ENCODE results near the gene PRRC2C.
"Not testable (repeated sequence)": the region's sequence is repeated elsewhere in the genome, so short reads cannot be mapped to it uniquely, and the experiment has no call there.

The PRRC2C gene

DNA sequence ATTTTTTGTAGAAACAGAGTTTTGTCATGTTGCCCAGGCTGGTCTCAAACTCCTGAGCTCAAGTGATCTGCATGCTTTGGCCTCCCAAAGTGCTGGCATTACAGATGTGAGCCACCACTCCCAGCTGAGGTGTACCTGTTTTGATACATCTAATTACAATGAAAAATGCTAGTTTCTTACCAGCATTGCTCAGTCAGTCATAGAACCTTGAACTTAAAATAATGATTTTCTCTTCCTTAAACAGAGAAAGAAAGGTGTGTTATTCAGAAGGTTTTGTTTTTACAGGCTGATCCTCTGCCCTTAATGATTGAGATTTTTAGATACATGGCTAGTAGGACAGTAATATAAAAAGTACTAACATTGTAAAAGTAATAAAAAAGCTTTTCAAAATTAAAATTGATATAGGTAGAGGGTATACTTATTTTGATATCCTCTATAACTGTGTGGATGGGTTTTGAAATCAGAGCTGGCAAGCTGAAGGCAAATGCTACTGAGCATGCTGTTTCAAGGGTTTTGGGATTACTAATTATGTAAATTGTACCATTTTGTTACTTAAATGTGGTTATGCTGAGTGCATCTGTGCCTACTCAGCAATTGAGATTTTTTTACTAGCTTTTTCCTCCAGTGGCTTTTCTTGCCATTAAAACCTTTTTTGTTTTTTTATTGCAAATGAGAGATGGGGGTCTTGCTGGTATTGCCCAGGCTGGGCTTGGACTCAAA lies 16.1 kb downstream of the PRRC2C start:
- no peak for DNase-seq

GRCh38 chr1:171506525-171507304 lies 21.4 kb downstream of the PRRC2C start:
- DNase-seq = no peak

DNA sequence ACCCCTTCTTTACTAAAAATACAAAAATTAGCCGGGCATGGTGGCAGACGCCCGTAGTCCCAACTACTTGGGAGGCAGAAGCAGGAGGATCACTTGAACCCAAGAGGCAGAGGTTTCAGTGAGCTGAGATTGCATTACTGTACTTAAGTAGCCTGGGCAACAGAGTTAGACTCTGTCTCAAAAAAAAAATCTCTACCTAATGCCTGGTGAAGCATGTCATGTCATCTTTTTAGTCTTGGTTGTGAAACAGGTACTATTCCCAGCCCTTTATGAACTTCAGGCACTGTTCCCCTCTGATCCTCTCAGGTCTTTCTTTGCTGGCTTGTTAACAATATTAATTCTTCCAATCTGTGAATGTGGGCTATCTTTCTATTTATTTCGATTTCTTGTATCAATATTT lies 22.1 kb downstream of the PRRC2C start:
- no peak for DNase-seq

- no peak for DNase-seq
These were observed 23.9 kb downstream of the PRRC2C start for GRCh38 chr1:171509191-171509590.

GRCh38 chr1:171513743-171514142 lies 28.4 kb downstream of the PRRC2C start:
- no peak for DNase-seq

GRCh38 chr1:171515299-171515698 lies 30.0 kb downstream of the PRRC2C start:
- DNase-seq = no peak

DNA sequence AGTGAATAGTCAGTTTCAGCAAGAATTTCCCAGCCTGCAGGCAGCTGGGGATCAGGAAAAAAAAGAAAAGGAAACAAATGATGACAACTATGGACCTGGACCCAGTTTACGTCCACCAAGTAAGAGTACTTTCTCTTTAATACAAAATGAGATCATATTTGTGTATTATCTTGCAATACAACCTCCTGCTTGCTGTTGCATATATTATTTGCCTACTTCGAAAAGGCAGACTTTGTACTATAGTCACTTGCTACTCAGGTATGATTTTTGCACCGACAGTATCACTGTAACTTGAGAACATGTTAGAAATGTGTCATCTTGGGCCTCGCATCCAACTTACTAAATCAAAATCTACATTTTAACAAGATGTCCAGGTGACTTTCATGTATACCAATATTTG lies 30.4 kb downstream of the PRRC2C start:
- DNase-seq = no peak

GRCh38 chr1:171521567-171521966 lies 36.2 kb downstream of the PRRC2C start:
- no peak for DNase-seq

DNA sequence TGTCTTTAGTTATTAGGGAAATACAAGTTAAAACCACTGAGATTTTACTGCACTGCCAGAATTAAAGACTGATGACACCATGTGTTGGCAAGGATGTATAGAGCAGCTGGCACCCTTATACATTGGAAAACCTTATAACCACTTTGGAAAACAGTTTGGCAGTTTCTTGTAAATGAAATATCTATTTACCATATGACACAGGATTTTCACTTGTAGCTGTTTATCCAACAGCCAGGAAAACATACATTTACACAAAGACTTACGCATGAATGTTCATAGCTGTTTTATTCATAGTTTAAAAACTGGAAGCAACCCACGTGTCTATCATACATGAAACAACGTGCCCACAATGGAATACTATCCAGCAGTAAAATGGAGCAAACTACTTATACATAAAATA lies 45.3 kb downstream of the PRRC2C start:
- DNase-seq = no peak

GRCh38 chr1:171532520-171532919 lies 47.2 kb downstream of the PRRC2C start:
- DNase-seq = no peak

- no peak for DNase-seq
These were observed 60.2 kb downstream of the PRRC2C start for GRCh38 chr1:171545523-171545922.

DNA sequence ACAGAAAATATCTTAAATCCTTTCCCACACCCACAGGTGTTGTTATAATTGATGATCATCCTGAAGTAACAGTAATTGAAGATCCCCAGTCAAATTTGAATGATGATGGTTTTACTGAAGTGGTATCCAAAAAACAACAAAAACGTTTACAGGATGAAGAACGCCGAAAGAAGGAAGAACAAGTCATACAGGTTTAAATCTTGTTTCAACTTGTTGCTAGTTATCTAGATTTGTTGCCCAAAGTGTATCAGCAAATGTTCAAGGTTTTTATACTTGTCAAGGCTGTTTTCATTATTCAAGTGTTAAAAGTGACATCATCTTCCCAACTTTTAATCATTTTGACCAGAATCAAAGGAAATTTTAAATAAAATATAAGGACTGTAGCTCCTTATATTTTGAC lies 64.7 kb downstream of the PRRC2C start:
- no peak for DNase-seq

DNA sequence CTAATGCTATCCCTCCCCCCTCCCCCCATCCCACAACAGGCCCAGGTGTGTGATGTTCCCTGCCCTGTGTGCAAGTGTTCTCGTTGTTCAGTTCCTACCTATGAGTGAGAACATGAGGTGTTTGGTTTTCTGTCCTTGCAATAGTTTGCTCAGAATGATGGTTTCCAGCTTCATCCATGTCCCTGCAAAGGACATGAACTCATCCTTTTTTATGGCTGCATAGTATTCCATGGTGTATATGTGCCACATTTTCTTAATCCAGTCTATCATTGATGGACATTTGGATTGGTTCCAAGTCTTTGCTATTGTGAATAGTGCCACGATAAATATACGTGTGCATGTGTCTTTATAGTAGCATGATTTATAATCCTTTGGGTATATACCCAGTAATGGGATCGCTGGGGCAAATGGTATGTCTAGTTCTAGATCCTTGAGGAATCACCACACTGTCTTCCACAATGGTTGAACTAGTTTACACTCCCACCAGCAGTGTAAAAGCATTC lies 65.3 kb downstream of the PRRC2C start:
- DNase-seq = not testable (repeated sequence)

GRCh38 chr1:171553960-171554359 lies 68.6 kb downstream of the PRRC2C start:
- not testable (repeated sequence) for DNase-seq

DNA sequence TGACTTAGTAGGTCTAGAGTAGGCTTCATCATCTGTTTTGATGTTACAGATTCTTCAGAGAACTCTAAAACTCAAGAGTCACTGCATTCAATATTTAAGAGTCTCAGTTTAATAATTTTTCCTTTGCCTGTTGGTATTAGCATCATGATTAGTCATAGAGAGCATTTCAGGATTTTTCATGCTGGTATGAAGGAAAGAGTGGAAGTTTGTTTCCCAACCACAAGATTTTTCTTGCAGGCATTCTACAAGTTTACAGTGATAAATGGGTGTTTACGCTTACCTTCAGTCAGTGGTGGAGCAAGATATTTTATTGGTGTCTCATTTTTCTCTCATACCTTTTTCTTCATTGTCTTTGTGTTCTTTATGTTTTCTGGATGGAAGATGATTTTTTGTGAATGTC lies 78.3 kb downstream of the PRRC2C start:
- no peak for DNase-seq

DNA sequence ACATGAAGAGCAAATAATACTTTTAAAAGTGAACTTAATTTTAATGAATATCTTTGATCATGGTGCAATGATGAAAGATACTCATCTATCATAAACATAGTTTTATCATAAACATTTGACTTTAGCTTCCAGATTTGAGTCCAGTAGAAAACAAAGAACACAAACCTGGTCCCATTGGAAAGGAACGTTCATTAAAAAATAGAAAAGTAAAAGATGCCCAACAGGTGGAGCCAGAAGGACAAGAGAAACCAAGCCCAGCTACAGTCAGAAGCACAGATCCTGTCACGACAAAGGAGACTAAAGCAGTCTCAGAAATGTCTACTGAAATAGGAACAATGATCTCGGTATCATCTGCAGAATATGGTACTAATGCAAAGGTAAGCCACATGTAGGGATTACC lies 81.1 kb downstream of the PRRC2C start:
- no peak for DNase-seq

GRCh38 chr1:171570295-171570694 lies 85.0 kb downstream of the PRRC2C start:
- DNase-seq = no peak

DNA sequence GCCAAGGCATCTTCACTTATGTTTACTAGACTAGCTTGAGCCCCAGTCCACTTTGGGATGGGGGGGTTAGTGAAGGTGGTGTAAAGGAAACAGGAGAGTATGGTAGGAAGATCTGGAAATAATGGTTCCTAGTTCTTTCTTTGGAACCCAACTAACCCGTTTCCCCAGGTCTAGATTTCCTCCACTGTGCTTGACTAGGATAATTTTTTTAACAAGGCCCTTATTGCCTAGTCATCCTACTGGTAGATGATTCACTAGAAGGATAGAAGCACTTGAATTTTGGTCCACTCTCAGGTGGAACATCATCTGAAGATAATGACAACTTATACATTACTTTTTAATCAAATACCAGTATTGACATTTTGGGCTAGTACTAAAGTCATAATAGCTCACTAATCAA lies 90.8 kb downstream of the PRRC2C start:
- DNase-seq = no peak

GRCh38 chr1:171581226-171581625 lies 95.9 kb downstream of the PRRC2C start:
- no peak for DNase-seq

DNA sequence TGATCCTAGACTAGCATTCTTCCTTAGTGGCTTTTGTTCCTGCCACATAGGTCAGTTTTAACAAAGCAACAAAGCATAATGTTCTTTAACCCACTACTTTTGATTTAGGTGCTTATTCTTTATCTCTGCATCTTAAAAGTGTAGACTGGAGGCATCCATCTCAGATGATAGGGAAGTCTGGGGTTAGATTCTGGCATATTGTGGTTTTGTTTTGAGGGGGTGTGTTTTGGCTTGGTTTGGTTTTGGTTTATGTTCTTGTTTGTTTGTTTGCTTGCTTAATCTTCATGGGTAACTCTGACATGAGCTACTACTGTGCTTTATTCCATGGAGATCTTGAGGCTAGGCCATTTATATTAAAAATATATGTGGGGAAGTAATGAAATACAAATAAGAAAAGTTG lies 96.4 kb downstream of the PRRC2C start:
- no peak for DNase-seq

GRCh38 chr1:171582589-171582988 lies 97.3 kb downstream of the PRRC2C start:
- no peak for DNase-seq

DNA sequence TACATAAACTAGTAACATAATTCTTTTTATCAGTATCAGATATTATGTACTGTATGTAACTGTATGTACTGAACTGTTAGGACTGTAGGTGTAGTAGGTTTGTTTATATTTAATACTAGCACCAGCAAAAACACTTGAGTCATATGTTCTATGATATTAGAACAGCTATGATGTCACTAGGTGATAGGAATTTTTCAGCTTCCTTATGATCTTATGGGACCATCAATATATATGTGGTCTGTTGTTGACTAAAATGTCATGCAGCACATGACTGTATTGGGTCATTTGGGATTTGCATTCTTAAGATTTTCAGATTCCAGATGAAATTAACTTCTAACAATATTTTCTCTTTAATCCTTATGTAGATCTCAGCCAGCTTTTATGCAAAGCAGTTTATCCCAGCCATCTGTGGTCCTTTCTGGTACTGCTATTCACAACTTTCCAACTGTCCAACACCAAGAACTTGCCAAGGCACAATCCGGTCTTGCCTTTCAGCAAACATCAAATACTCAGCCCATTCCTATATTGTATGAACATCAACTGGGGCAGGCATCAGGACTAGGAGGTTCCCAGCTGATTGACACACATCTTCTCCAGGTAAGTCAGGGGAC lies 98.4 kb downstream of the PRRC2C start:
- no peak for DNase-seq

DNA sequence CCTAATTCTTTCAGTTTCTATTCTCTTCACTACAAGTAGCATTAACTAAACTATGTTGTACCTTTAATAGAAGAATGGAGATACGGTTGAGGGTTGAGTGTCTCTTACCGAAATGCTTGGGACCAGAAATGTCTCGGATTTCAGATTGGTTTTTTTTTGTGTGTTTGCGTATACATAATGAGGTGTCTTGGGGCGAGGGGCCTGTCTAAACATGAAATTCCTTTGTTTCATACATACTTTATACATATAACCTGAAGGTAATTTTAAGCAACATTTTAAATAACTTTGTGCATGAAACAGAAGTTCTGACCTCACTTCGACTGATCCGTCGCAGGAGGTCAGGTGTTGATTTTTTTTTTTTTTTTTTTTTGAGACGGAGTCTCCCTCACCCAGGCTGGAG lies 100.4 kb downstream of the PRRC2C start:
- DNase-seq = no peak

DNA sequence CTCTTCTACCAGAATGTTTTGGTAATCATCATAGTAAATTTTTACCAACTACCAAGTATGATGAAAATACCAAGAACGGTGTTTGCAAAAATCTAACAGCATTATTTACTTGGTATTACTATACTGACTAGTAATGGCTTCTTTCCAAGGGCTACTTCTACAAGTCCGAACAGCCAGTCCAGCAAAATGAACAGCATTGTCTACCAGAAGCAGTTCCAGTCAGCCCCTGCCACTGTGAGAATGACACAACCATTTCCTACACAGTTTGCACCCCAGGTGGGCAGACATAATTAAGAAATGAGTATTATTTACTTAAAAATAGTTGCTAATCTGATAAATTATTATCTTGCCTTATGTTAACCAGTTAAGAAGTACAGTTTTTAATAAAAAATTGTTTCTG lies 102.9 kb downstream of the PRRC2C start:
- no peak for DNase-seq
